Measurements from ENCODE around the gene TLCD1. TPM values are rescaled to one million over a fixed set of nuclear protein-coding genes. Genes with fewer than 3 reads are reported as not detected.

TLCD1 gene
- total RNA-seq, 1 experiment from 2014 or later, result 50.7 TPM

DNA sequence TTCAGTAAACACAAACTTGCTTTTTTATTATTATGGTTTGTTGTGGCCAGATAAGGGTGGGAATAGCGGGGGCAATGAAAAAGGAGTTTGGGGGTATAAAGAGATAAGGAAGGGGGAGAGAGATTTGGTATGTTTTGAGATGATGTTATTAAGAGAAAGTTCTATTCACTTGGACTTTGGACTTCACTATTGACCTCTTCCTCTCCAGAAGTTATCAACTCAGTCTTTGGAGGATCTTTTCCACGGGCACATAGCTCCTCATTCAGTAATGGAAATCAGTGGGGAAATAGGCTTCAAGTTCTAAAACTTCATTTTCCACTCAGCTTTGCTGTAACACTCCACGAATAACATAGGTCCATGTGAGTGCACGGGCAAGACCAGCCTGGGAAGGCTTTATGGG is 37.6 kb downstream of the TLCD1 start:
- H3K79me2 ChIP-seq (ENCODE audit: insufficient read depth, low read length), result no peaks in the 10 kb centered on the region
- H3K4me3 Mint-ChIP-seq, result no peak overlapping the region
- no peak overlapping the region for H2AFZ ChIP-seq (ENCODE audit: low read length)
- no peak overlapping the region for H3K23ac ChIP-seq (ENCODE audit: insufficient read length, low read depth, low read length)
- TF ChIP-seq, protein P1, sequence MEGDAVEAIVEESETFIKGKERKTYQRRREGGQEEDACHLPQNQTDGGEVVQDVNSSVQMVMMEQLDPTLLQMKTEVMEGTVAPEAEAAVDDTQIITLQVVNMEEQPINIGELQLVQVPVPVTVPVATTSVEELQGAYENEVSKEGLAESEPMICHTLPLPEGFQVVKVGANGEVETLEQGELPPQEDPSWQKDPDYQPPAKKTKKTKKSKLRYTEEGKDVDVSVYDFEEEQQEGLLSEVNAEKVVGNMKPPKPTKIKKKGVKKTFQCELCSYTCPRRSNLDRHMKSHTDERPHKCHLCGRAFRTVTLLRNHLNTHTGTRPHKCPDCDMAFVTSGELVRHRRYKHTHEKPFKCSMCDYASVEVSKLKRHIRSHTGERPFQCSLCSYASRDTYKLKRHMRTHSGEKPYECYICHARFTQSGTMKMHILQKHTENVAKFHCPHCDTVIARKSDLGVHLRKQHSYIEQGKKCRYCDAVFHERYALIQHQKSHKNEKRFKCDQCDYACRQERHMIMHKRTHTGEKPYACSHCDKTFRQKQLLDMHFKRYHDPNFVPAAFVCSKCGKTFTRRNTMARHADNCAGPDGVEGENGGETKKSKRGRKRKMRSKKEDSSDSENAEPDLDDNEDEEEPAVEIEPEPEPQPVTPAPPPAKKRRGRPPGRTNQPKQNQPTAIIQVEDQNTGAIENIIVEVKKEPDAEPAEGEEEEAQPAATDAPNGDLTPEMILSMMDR (conservative IDR thresholded peaks at IDR 0.05), result no peak
- WGBS (ENCODE audit: extremely low coverage, insufficient read length, low lambda C conversion rate), result no CpG with 5 or more reads among the region's 4 CpGs
- no peak overlapping the region for H3T11ph ChIP-seq (ENCODE audit: low read length)
- no peak for DNase-seq
- no peaks in the 10 kb centered on the region for H4K20me1 ChIP-seq (ENCODE audit: control insufficient read depth, insufficient read depth, insufficient read length)
- H2BK12ac ChIP-seq (ENCODE audit: insufficient read length, low read depth, low read length), result no peak overlapping the region
- no peaks in the 10 kb centered on the region for H3K9me3 Mint-ChIP-seq
- no peaks in the 10 kb centered on the region for H3K23me2 ChIP-seq (ENCODE audit: insufficient read length, low read depth, low read length, poor library complexity, severe bottlenecking)
- no peak overlapping the region for H4K91ac ChIP-seq (ENCODE audit: insufficient read length, low read depth, low read length)
- no peak overlapping the region for H2AK5ac ChIP-seq (ENCODE audit: insufficient read length, low read length)
- H3K27me3 Mint-ChIP-seq (ENCODE audit: low read depth), result no peaks in the 10 kb centered on the region
- no peaks in the 10 kb centered on the region for H3K9me3 ChIP-seq (ENCODE audit: control insufficient read depth, low read depth, low read length)
- H3K4me1 ChIP-seq (ENCODE audit: insufficient read depth, low read length), result no peaks in the 10 kb centered on the region
- no peak overlapping the region for H3K27ac ChIP-seq (ENCODE audit: insufficient read length, low read depth, low read length)
- no peak overlapping the region for H3K14ac ChIP-seq (ENCODE audit: insufficient read depth, low read length)
- H2BK5ac ChIP-seq (ENCODE audit: insufficient read length, low read length), result no peak overlapping the region
- no peak overlapping the region for H3K4me2 ChIP-seq (ENCODE audit: insufficient read depth, insufficient read length, low read length)
- H3K56ac ChIP-seq (ENCODE audit: insufficient read length, low read depth, low read length), result no peak overlapping the region
- H3K18ac ChIP-seq (ENCODE audit: insufficient read length, low read depth, low read length), result no peak overlapping the region
- H4K5ac ChIP-seq (ENCODE audit: insufficient read length, low read depth, low read length), result no peak overlapping the region
- no peak overlapping the region for H2BK120ac ChIP-seq (ENCODE audit: low read depth, low read length, poor library complexity, severe bottlenecking)
- H3K27ac Mint-ChIP-seq, result no peak overlapping the region
- H3K36me3 Mint-ChIP-seq (ENCODE audit: insufficient read depth in 1 of 3, low read depth in 3 of 3), result peaks cover 60 to 98% (median 79%) of the 10 kb centered on the region in 3 experiments; a peak in 6 of 7 replicates
- H3K9ac ChIP-seq (ENCODE audit: extremely low read depth, insufficient read length, low read length), result no peak overlapping the region
- H2BK15ac ChIP-seq (ENCODE audit: low read depth, low read length), result no peak overlapping the region
- H3K4me1 Mint-ChIP-seq, result no peaks in the 10 kb centered on the region
- H3K27me3 ChIP-seq (ENCODE audit: insufficient read depth, low read length), result peaks cover 1% of the 10 kb centered on the region; the same call in 1 of the 2 replicates
- H3K4ac ChIP-seq (ENCODE audit: low read depth, low read length), result no peak overlapping the region
- H4K8ac ChIP-seq (replicated peaks; ENCODE audit: insufficient read length, low read depth, low read length), result no peak overlapping the region
- H3K79me1 ChIP-seq (ENCODE audit: insufficient read depth, low read depth, low read length, poor library complexity, severe bottlenecking), result no peaks in the 10 kb centered on the region
- H2BK20ac ChIP-seq (ENCODE audit: low read depth, low read length, poor library complexity, severe bottlenecking), result no peak overlapping the region

Measured in H9 (cell line).